IMR-90 (cell line): ENCODE results near the gene NAV2. TPM values are rescaled to one million over a fixed set of nuclear protein-coding genes. Genes with fewer than 3 reads are reported as not detected.

Experiments
- ATAC-seq: fragments of 200-7000 bp; cut with Tn5 transposase; 2 replicates; pipeline ENCODE4 v1.9.1; 2020; ENCODE audit warnings: low read depth, mild to moderate bottlenecking, moderate library complexity
- BruUV-seq: library from RNA; stranded (reverse); fragments of 400-500 nt; replicated peaks from 2 replicates; lab custom pipeline; 2021; lab: Mats Ljungman, UMichigan
- CTCF ChIA-PET: fragments of 300-600 bp; formaldehyde crosslinking; extraction: SDS; loops from one replicate; lab custom pipeline; 2021; ENCODE audit warnings: antibody characterized with exemption; lab: Yijun Ruan, JAX
- POLR2A ChIA-PET: fragments of 300-600 bp; sonication (Branson Sonifier 250); formaldehyde crosslinking; loops from one replicate; lab custom pipeline; 2022; ENCODE audit warnings: antibody characterized with exemption; ENCODE audit not compliant: unreplicated experiment; lab: Charles Lee
- DNase-seq: peaks from one replicate; pipeline ENCODE4 v3.0.0; 2013
- H2AFZ ChIP-seq: replicated peaks from 2 replicates; pipeline ENCODE3; 2013; ENCODE audit warnings: low read length, mild to moderate bottlenecking; ENCODE audit not compliant: poor library complexity
- H2AK5ac ChIP-seq: 2 replicates; pipeline ENCODE4 v1.6.1; 2013; ENCODE audit warnings: low read depth, low read length, inconsistent platforms
- H2AK9ac ChIP-seq: replicated peaks from 2 replicates; pipeline ENCODE3; 2013; ENCODE audit warnings: mild to moderate bottlenecking, low read depth, low read length, moderate library complexity; ENCODE audit not compliant: poor library complexity
- H2BK120ac ChIP-seq: 2 replicates; pipeline ENCODE4 v1.6.1; 2013; ENCODE audit warnings: low read depth, low read length, inconsistent platforms
- H2BK15ac ChIP-seq: 3 replicates; pipeline ENCODE4 v1.6.1; 2013; ENCODE audit warnings: low read depth, low read length, inconsistent platforms
- H2BK20ac ChIP-seq: 2 replicates; pipeline ENCODE4 v1.6.1; 2013; ENCODE audit warnings: low read depth, mild to moderate bottlenecking, inconsistent platforms, low read length, moderate library complexity
- H2BK5ac ChIP-seq: 2 replicates; pipeline ENCODE4 v1.6.1; 2013; ENCODE audit warnings: mild to moderate bottlenecking, low read depth, low read length, inconsistent platforms; ENCODE audit not compliant: poor library complexity, severe bottlenecking
- H3K14ac ChIP-seq: replicated peaks from 2 replicates; pipeline ENCODE4 v1.6.1; 2013; ENCODE audit warnings: low read depth, low read length, inconsistent platforms
- H3K18ac ChIP-seq: 2 replicates; pipeline ENCODE4 v1.6.1; 2013; ENCODE audit warnings: low read depth, low read length, control low read depth
- H3K23ac ChIP-seq: 2 replicates; pipeline ENCODE4 v1.6.1; 2013; ENCODE audit warnings: low read depth, low read length, inconsistent platforms
- H3K27ac ChIP-seq: 2 replicates; pipeline ENCODE4 v1.5.1; 2013; ENCODE audit warnings: mild to moderate bottlenecking, control low read depth, low read length; ENCODE audit not compliant: insufficient read depth
- H3K27me3 ChIP-seq: 2 replicates; pipeline ENCODE4 v1.6.1; 2013; ENCODE audit warnings: low read length; ENCODE audit not compliant: control insufficient read depth, insufficient read depth
- H3K36me3 ChIP-seq: 2 replicates; pipeline ENCODE4 v1.6.1; 2013; ENCODE audit warnings: low read length, mixed read lengths; ENCODE audit not compliant: control insufficient read depth, insufficient read depth
- H3K4ac ChIP-seq: 2 replicates; pipeline ENCODE4 v1.6.1; 2013; ENCODE audit warnings: low read depth, low read length, inconsistent platforms
- H3K4me1 ChIP-seq: 2 replicates; pipeline ENCODE4 v1.6.1; 2013; ENCODE audit warnings: low read length, mixed read lengths; ENCODE audit not compliant: control insufficient read depth, insufficient read depth
- H3K4me2 ChIP-seq: 2 replicates; pipeline ENCODE4 v1.6.1; 2013; ENCODE audit warnings: low read depth, mild to moderate bottlenecking, control low read depth, low read length, moderate library complexity
- H3K4me3 ChIP-seq: 2 replicates; pipeline ENCODE4 v1.5.1; 2013; ENCODE audit warnings: low read depth, mild to moderate bottlenecking, control low read depth, low read length, moderate library complexity; ENCODE audit not compliant: insufficient read depth
- H3K56ac ChIP-seq: 2 replicates; pipeline ENCODE4 v1.6.1; 2013; ENCODE audit warnings: low read length, inconsistent platforms; ENCODE audit not compliant: insufficient read depth; ENCODE audit errors: extremely low read depth
- H3K79me1 ChIP-seq, 2 experiments: 2 replicates each; pipeline ENCODE4 v1.6.1; 2013; ENCODE audit warnings: low read length in 2 of 2, inconsistent platforms in 1 of 2, low read depth in 1 of 2
- H3K9ac ChIP-seq: 2 replicates; pipeline ENCODE4 v1.6.1; 2013; ENCODE audit warnings: low read depth, low read length, control low read depth
- H3K9me1 ChIP-seq: 2 replicates; pipeline ENCODE4 v1.6.1; 2013; ENCODE audit warnings: low read length, inconsistent platforms; ENCODE audit not compliant: insufficient read depth
- H3K9me3 ChIP-seq: 2 replicates; pipeline ENCODE4 v1.6.1; 2013; ENCODE audit warnings: low read length; ENCODE audit not compliant: control insufficient read depth, insufficient read depth
- H4K20me1 ChIP-seq: 2 replicates; pipeline ENCODE4 v1.6.1; 2013; ENCODE audit warnings: low read length, inconsistent platforms; ENCODE audit not compliant: insufficient read depth
- H4K5ac ChIP-seq: 2 replicates; pipeline ENCODE4 v1.6.1; 2013; ENCODE audit warnings: mild to moderate bottlenecking, low read depth, low read length, control low read depth
- H4K8ac ChIP-seq, 2 experiments: 2 replicates each; pipeline ENCODE4 v1.6.1; 2013; ENCODE audit warnings: low read depth in 2 of 2, low read length in 2 of 2, control low read depth in 1 of 2, inconsistent platforms in 1 of 2
- H4K91ac ChIP-seq: 2 replicates; pipeline ENCODE4 v1.6.1; 2013; ENCODE audit warnings: low read depth, low read length, inconsistent platforms; ENCODE audit not compliant: insufficient read depth
- CEBPB ChIP-seq: IDR thresholded peaks from 2 replicates; pipeline ENCODE4 v1.6.1; 2012; ENCODE audit warnings: low read depth, low read length, improper control_type of control experiment
- CHD1 ChIP-seq: IDR thresholded peaks from 2 replicates; pipeline ENCODE4 v1.6.1; 2012; ENCODE audit warnings: low read depth, low read length, improper control_type of control experiment
- CTCF ChIP-seq: conservative IDR thresholded peaks from 2 replicates; pipeline ENCODE4 v1.5.1; 2012; ENCODE audit warnings: mild to moderate bottlenecking, low read depth, low read length, improper control_type of control experiment
- ELK1 ChIP-seq: fragments of 150-350 bp; IDR thresholded peaks from 2 replicates; pipeline ENCODE4 v1.6.1; 2016; ENCODE audit warnings: low read depth, mild to moderate bottlenecking, low read length, moderate library complexity, borderline replicate concordance
- FOS ChIP-seq: fragments of 150-350 bp; IDR thresholded peaks from 2 replicates; pipeline ENCODE4 v1.6.1; 2016; ENCODE audit warnings: low read depth, low read length
- MAFK ChIP-seq: IDR thresholded peaks from 2 replicates; pipeline ENCODE4 v1.6.1; 2012; ENCODE audit warnings: low read depth, low read length, improper control_type of control experiment
- MAZ ChIP-seq: IDR thresholded peaks from 2 replicates; pipeline ENCODE4 v1.6.1; 2012; ENCODE audit warnings: low read depth, mild to moderate bottlenecking, low read length, improper control_type of control experiment, moderate library complexity, borderline replicate concordance
- MXI1 ChIP-seq: IDR thresholded peaks from 2 replicates; pipeline ENCODE4 v1.6.1; 2012; ENCODE audit warnings: low read depth, mild to moderate bottlenecking, low read length, moderate library complexity, borderline replicate concordance
- NFE2L2 ChIP-seq: fragments of 150-350 bp; IDR thresholded peaks from 2 replicates; pipeline ENCODE4 v1.6.1; 2016; ENCODE audit warnings: low read depth, mild to moderate bottlenecking, low read length
- POLR2A ChIP-seq: IDR thresholded peaks from 2 replicates; pipeline ENCODE4 v1.6.1; 2012; ENCODE audit warnings: mild to moderate bottlenecking, low read depth, low read length
- RAD21 ChIP-seq: IDR thresholded peaks from 2 replicates; pipeline ENCODE4 v1.6.1; 2012; ENCODE audit warnings: low read length, improper control_type of control experiment
- RCOR1 ChIP-seq: IDR thresholded peaks from 2 replicates; pipeline ENCODE4 v1.6.1; 2012; ENCODE audit warnings: mild to moderate bottlenecking, low read length, improper control_type of control experiment; ENCODE audit not compliant: insufficient replicate concordance
- RFX5 ChIP-seq: IDR thresholded peaks from 2 replicates; pipeline ENCODE4 v1.8.0; 2012; ENCODE audit warnings: low read depth, mild to moderate bottlenecking, low read length, moderate library complexity
- USF2 ChIP-seq: fragments of 150-350 bp; IDR thresholded peaks from 2 replicates; pipeline ENCODE4 v1.6.1; 2017; ENCODE audit warnings: mild to moderate bottlenecking, antibody characterized with exemption, low read length, low read depth
- WGBS, 2 experiments: methylation state at CpG; one replicate each; pipeline versions ENCODE4 v1.1.5 to v1.1.7; 2013; ENCODE audit warnings: missing lambda C conversion rate in 2 of 2; ENCODE audit not compliant: insufficient read length in 1 of 2; ENCODE audit errors: extremely low coverage in 2 of 2; 5-methylcytosine and 5-hydroxymethylcytosine counted together
- dilution Hi-C: fragments of 300-500 bp; cut with HindIII; formaldehyde crosslinking; loops from one replicate; pipeline ENCODE4 v1.14.3; 2018; ENCODE audit warnings: low sequenced_read_pairs; ENCODE audit not compliant: unreplicated experiment
- in situ Hi-C: fragments of 300-500 bp; cut with MboI; formaldehyde crosslinking; loops from 3 replicates; pipeline ENCODE4 v1.14.3; 2019; ENCODE audit warnings: low sequenced_read_pairs, inconsistent platforms, mixed read lengths
- intact Hi-C: fragments of 100-400 bp; cut with micrococcal nuclease; formaldehyde crosslinking; loops from 2 replicates; pipeline ENCODE4 v1.10.0; 2022
- polyA plus RNA-seq, 3 experiments: library from polyadenylated mRNA; depleted of rRNA; stranded (reverse); fragments of >200 nt; gene quantifications; 2 replicates each; pipeline ENCODE4 v1.2.3, GENCODE V29; 2012; ENCODE audit warnings: low replicate concordance in 1 of 3
- total RNA-seq: library from RNA; depleted of rRNA; stranded (reverse); fragments of >200 nt; gene quantifications from 2 replicates; pipeline ENCODE4 v1.2.3, GENCODE V29; 2012

The NAV2 gene
- total and polyA plus RNA-seq, 2 of the 4 experiments (the other 2 are of a cell fraction) = 4.5 to 12.6 TPM

DNA sequence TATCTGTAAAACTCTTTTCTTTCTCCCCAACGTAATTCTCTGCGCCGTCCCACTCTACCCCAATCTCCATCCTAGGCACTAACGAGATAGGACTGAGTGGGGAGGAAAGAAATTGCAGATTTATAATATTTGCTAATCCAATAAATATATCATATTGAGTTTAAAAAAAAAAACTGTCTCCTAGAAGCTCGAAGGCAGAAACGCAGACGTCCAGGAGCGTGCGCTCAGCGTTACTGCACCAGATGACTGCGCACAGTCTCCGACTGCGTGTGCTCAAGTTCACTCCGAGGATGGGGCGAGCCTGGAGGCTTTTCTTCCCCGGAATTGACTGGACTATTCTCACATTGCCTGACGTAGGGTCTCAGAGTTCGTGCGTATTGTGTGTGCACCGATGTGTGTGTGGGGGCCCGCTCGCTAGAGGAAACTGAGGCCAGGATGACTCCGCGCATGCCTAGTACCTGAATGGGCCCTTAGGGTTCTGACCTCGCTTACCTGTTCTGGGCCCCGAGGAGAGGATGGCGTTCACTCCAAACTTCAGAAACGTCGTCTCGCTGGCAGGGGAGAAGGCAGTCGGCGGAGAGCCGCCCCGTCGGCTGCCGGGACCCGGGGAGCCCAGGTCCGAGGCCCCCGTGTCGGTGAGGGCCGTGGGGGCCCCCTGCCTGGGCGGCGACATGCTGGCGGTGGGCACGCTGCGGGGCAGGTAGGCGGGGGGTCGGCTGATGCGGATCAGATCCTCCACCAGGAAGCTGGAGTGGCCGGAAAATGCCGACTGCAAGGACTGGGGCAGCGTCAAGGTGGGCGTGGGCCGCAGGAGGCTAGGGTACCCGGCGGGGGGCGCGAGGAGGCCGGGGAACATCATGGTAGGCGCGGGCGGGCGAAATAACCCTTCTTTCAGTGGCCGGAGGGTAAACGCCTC is 447.1 kb downstream of the NAV2 start:
- in situ Hi-C loops (no loop called here), intact Hi-C loops (loop anchor here (10.0 kb wide), 1 partner anchor 435 kb away; the partner anchor contains the start of gene SLC6A5), dilution Hi-C loops (no loop called here)
- ATAC-seq = no peak
- H3K56ac ChIP-seq = no peak overlapping the region
- no peak overlapping the region for H2AFZ ChIP-seq
- no peak overlapping the region for H2BK20ac ChIP-seq
- no peak overlapping the region for H3K14ac ChIP-seq
- H3K27ac ChIP-seq = no peak overlapping the region
- H3K18ac ChIP-seq = no peak overlapping the region
- no peak overlapping the region for H3K4ac ChIP-seq
- WGBS, 2 experiments = 9% methylated on average over 22 of the region's 65 CpGs; no CpG with 5 or more reads in 1 of the 2 experiments
- no peak overlapping the region for H3K23ac ChIP-seq
- H3K9me1 ChIP-seq = no peaks in the 10 kb centered on the region
- BruUV-seq = no TSS peak
- no peaks in the 10 kb centered on the region for H3K4me1 ChIP-seq
- H4K91ac ChIP-seq = no peak overlapping the region
- no peaks in the 10 kb centered on the region for H3K79me1 ChIP-seq
- no peak overlapping the region for H3K4me3 ChIP-seq
- H4K8ac ChIP-seq = no peak overlapping the region
- H4K5ac ChIP-seq = no peak overlapping the region
- H4K20me1 ChIP-seq = no peaks in the 10 kb centered on the region; the same call in 1 of the 2 replicates
- no peak overlapping the region for H2BK120ac ChIP-seq
- DNase-seq = no peak
- ChIA-PET CTCF (no interaction called here), POLR2A (no interaction called here)
- H2BK15ac ChIP-seq = no peak overlapping the region
- no peak overlapping the region for H3K4me2 ChIP-seq
- H3K9me3 ChIP-seq = peaks cover 13% of the 10 kb centered on the region
- H3K9ac ChIP-seq = no peak overlapping the region
- H3K27me3 ChIP-seq = peaks cover 94% of the 10 kb centered on the region
- H2AK5ac ChIP-seq = no peak overlapping the region
- no peak overlapping the region for H2AK9ac ChIP-seq
- no peak overlapping the region for H2BK5ac ChIP-seq
- no peaks in the 10 kb centered on the region for H3K36me3 ChIP-seq
- TF ChIP-seq MAZ (no peak), FOS (no peak), RFX5 (no peak), CTCF (no peak), ELK1 (no peak), MAFK (no peak), USF2 (no peak), RAD21 (no peak), CEBPB (no peak), NFE2L2 (no peak), CHD1 (no peak), MXI1 (no peak), POLR2A (no peak), RCOR1 (no peak)
